Stimulated activated CD4-positive, alpha-beta T cell treated with anti-CD3 and anti-CD28 coated beads, Interleukin-12 subunit alpha, Interleukin-12 subunit beta, amount 100 ng/mL, for 24 hours (primary cell): ENCODE measurements around the gene PPTC7.
"Not testable (repeated sequence)": the region's sequence is repeated elsewhere in the genome, so short reads cannot be mapped to it uniquely, and the experiment has no call there.

ENCODE experiments used
- DNase-seq, 2 experiments: peaks; one replicate each; pipeline ENCODE4 v3.0.0-alpha.2; 2020; ENCODE audit warnings: low read depth in 2 of 2

The PPTC7 gene

DNA sequence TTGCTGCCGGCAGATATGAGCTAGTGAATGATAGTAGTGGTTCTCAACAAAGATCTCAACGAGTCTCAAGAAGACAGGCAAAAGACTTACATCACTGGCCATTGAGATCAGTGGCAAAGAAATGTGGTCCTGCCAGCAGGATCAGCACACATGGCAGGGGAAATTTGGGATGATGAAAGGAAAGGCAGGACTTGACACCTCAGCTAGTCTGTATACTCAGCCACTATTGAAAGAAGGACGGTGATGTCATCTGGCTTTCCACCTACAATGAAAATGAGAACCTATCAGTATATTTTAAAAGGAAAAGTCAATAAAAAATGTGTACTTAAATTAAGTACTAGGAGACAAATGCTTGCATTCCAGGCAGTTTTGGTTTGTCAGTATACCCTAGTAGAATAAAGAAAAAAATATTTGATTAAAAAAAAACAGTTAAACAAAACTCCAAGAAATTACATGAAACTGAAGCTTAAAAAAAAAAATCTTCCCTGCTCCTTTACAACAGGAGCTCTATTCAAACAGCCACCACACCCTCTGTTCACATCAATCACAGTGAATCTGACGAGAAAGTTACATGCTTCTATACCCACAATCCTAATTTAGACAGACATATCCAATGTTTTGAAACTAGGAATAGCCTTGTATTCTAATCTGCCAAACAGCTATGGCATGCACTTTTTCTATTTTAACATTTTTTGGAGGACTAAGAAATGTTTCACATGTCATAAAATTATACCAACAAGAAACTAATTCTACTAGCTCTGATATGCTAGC, 46.1 kb downstream of the PPTC7 start:
- DNase-seq = no peak

DNA sequence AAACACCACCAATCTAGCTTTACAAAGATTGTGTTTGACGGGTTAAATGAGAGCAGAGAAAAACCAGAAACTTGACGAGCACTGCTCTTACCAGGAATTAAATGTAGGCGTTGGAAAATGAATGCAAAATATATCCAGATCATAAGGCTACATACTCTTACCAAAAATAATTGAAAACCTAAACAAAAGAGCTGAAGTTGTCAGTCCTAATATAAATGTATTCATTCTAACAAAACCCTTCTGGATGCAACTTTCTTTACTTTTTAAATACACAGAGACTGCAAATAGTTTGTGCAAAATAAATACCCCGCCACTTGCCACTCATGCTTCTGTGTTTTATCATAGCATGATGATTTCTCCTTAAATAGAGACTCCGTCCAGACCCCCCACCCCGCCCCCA, 48.3 kb downstream of the PPTC7 start:
- DNase-seq = no peak

DNA sequence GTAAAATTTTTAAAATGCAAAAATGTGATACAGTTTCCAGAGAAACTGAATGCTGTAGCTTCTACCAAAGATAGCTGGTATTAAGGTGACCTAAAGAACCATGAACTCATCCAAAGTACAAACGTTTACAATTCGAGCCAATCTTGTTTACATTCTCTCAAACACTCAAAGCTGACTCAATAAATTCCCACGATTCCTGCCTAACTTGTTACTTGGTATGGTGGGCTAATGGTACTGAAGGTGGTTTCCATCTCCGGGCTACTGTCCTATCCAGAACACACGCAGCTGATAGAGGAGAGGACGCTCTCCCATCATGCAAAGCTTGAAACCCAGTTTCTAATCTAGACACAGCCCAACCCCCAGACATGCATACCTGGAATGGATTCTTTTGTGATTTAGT, 49.5 kb downstream of the PPTC7 start:
- no peak for DNase-seq

DNA sequence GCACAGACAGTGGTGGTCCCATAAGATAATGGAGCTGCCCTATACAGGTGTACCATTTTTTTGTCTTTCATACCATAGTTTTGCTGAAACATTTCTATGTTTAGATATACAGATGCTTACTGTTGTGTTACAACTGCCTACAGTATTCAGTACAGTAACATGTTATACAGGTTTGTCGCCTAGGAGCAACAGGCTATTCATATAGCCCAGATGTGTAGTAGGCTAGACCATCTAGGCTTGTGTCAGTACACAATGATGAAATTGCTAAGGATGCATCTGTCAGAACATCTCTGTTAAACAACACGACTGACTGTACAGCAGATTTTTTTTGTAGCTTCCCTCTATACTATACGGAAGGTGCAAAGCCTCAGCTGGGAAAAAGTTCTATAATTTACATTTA, 50.5 kb downstream of the PPTC7 start:
- no peak for DNase-seq

DNA sequence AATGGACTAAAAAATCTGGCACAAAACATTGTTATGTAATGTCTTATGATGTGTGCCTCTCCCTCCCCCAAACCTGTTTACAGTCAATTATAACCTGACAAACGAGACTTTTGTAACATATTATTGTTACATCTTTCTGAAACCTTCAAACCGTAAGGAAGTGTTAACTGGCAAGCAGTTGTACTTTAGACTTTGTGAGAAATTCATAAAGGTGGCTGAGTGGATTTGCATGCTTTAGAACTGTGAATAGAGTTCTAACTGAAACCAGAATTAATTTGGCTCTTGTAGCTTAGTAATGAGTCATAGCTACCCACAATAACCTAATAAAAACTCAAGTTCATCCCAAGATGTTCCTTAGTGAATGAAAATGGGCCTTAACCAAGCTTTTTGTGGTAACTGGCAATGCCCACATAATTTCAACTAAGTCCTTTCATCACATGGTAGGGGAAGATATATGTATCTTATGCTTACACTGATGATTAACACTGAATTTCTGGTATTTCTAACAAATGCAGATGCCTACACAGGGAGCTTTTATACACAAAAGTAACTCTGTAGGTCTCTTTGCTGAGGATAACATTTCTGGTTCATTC, 51.3 kb downstream of the PPTC7 start:
- DNase-seq = no peak

DNA sequence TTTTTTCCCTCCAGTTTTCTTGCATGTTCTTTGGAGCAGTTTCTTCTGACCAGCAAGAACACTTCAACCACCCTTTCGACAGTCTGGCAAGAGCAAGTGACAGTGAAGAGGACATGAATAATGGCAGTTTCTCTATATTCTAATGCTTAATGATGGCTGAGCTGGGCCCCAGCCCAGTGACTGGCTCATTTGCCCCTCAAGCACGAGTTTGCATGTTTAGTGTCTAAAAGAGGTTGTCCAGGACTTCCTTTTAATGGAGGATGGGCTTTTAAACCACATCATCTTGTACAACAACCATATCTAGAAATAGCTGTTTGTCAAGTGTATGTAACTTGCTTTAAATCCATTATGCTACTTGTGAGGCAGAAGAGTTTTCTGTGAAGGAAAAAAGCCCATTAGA, 52.6 kb downstream of the PPTC7 start:
- DNase-seq = no peak

DNA sequence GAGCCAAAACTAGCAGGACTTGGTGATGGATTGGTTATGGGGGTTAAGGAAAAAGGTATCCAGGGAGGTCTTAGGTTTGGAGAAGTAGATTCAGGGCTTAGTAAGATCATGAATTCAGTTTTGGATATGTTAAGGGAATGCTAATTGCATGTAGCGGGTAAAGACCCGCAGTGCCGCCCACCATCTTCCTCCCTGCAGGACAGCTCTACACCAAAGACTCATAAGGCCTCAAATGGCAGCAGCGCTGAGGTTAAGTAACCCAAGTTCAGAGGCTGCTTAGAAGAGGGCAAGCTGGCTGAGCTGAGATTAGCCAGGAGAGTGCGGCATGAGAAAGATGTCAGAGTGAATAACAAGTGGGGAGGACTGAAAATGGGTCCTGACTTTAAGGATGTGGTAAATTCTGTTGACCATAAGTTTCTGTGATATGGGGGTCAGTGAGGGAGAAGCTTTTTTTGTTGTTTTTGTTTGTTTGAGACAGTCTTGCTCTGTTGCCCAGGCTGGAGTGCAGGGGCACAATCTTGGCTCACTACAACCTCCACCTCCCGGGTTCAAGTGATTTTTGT, 54.8 kb downstream of the PPTC7 start:
- no peak for DNase-seq

DNA sequence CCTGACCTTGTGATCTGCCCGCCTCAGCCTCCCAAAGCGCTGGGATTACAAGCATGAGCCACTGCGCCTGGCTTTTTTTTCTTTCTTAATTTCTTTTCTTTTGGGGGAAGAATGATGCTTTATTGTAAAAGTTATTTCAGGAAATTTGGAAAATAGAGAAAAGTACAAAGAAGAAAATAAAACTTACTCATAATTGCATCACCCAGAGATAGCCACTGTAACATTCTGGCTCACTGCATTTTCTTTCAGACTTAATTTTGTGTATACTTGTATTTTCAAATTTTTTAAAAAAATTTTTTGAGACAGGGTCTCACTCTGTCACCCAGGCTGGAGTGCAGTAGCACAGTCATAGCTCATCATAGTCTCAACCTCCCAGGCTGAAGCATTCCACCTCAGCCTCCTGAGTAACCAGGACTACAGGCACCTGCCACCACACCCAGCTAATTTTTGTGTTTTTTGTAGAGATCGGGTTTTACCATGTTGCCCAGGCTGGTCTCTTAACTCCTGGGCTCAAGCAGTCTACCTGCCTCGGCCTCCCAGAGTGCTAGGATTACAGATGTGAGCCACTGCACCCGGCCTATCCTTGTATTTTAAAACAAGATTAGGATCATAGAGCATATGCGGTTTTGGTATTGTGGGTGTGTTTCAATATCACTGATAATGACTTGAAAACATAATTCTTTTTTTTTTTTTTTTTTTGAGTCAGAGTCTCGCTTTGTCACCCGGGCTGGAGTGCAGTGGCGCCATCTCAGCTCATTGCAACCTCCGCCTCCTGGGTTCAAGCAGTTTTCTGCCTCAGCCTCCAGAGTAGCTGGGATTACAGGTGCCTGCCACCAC, 62.0 kb downstream of the PPTC7 start:
- not testable (repeated sequence) for DNase-seq

DNA sequence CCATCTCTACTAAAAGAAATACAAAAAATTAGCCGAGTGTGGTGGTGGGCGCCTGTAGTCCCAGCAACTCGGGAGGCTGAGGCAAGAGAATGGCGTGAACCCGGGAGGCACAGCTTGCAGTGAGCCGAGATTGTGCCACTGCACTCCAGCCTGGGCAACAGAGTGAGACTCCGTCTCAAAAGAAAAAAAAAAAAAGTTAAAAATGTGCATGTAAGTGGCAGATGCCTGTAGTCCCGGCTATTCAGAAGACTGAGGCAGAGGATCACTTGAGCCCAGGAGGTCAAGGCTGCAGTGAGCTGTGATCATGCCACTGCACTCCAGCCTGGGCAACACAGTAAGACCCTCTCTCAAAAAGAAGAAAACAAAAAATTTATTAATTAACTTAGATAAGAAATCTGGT, 65.1 kb downstream of the PPTC7 start:
- not testable (repeated sequence) for DNase-seq

DNA sequence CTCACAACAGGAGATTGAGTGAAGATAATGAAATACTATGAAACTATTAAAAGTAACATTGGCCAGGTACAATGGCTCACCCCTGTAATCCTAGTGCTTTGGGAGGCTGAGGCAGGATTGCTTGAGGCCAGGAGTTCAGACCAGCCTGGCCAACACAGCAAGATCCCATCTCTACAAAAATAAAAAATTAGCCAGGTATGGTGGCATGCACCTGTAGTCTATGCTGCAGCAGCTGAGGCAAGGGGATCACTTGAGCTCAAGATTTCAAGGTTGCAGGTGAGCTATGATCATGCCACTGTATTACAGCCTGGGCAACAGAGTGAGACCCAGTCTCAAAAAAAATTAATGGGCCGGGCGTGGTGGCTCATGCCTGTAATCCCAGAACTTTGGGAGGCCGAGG, 66.1 kb downstream of the PPTC7 start:
- DNase-seq = no peak

DNA sequence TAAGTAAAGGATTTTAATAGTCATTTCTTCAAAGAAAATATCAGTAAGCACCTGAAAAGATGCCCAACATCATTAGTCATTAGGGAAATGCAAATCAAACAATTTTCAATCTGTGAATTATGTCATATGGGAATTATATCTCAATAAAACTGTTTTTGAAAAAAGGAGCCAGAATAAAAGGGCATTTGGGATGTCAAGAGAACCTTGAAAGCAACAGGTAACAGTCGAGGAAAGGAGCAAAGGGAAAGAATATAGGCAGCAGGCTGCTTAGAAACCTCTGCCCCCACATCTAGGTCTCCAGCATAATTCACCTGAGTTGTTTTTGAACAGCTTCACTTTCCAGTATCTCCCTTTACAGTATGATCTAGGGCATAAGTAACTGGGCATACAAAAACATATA, 68.8 kb downstream of the PPTC7 start:
- DNase-seq = no peak

DNA sequence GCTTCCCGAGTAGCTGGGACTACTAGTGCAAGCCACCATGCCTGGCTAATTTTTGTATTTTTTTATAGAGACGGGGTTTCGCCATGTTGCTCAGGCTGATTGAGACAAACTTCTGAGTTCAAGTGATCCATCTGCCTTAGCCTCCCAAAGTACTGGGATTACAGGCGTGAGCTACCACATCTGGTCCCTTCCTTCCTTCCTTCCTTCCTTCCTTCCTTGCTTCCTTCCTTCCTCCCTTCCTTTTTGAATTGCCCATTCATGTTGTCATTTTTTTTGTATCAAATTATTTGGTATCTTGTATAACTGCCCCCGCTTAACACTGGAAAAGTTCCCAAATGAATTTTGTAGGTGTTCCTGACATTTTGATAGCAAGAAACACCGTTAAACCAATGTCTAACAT, 69.3 kb downstream of the PPTC7 start:
- DNase-seq = no peak

DNA sequence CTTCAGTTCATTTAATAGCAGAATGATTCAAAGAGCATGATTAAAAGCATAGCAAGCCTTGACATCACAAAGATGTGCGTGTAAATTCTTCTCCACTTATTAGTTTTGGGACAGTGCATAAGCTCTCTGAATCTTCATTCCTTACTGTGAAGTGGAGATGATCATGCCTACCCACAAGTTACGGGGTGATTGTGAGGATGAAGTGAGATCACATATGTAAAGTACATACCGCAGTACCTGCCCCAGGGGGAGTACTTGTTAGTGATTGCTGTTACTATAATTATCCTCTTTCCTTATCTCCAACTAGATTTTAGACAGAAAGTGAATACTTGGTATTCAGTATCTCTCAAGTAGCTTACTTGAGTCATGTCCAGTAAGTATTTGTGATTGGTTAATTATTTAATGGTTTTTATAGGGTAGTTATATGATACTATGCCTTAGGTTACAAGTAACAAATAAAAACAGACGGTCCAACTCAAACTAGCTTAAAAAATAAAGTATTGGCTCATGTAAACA, 75.0 kb downstream of the PPTC7 start:
- DNase-seq = no peak

DNA sequence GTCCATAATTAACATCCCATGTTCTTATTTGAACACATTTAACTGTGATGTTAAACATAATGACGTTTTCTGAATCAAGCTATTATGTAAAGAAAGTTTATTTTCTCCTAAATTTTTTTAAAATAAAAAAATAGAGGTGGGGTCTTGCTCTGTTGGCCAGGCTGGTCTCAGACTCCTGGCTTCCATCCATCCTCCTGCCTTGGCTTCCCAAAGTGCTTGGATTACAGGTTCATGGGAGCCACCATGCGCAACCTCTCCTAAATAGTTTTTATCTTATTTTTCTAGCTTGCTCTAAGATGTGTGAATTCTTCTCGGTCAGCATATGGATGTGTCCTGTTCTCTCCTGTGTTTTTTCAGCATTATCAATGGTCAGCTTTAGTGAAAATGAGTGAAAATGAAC, 77.8 kb downstream of the PPTC7 start:
- no peak for DNase-seq

DNA sequence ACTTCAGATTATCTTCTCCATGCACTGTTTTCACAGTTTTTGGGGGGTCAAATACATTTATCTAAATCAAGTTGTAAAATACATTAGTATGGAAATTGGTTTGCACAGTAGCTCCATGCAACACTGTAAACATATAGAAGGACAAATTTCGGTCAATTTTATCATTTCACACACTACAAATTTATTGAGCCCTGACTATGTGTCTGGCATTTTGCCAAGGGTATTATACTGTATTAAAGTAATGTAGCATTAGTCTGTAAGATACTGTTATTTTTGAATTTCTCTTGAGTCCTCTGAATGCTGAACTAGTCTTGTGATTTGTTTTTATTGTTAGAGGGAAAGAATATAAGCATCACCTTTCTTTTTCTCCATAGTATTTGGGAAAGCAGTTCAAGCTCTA, 79.7 kb downstream of the PPTC7 start:
- no peak for DNase-seq

DNA sequence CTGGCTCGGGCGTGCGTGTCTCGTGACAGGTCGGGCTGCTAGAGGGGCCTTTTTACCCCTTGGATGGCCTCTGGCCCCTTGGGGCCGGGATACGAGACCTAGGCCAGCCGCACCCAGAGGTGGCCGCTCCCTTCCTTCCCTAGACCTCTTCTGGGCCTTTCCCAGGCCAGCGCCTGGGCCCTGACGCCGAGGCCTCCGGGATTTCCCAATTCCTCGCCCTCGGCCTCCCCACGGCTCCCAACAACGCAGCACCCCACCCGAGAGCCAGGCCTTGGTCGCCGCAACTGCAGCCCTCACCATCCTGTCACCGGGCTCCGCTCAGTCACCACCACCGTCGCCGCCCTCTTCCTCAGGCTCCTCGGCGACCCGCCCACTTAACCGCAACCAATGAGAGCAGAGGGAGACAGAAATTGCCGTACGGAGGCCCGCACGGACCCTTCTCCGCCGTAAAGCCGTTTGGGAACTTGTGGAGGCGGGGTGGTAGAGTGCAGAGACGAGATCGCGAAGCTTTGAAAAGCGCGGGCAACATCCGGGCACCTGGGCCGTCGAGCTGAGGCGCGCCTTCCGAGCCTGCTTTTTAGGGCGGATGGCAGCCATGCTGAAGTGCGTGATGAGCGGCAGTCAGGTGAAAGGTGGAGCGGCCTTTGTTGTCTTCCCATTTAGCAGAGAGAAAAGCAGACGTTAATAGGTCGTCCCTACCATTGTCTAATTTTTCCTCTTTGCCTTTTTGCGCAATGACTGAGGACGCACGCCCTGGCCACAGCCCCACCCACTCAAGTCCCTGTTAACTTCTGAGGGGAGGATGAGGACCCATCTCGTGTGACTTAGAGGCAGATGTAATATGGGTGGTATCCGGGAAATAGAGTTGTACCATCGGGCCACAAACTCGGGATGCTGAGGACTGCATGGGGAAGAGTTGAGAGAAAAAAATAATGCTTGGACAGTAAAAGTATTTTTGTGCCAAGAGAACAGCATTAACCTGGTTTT, 81.1 kb downstream of the PPTC7 start, which contains the start of the genes RAD9B and VPS29:
Gene RAD9B, plus strand, starts transcription at position 580 of the 987 bp plus-strand sequence. Its CDS starts 7 bp downstream, at position 587.
Gene VPS29, minus strand, starts transcription at position 360 of the 987 bp plus-strand sequence. Its CDS starts 60 bp downstream, at position 300.
- DNase-seq = peak; percentile 96 to 97

DNA sequence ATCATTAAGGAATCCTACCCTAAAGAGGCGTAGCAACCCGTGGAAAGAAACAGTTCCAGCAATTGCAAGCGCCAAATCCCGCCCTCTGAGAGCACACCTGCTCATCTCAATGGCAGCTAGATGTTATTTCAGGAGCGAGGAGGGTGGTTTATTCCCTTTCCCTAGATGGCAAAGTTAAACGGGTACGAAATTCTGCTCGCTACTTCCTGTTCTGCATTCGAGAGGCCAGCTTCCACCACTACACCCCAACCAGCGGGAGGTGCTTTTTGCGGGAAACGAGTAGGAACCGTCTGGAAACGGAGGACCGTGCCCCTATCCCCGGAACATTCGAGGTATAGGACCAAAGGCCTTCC, 81.7 kb downstream of the PPTC7 start:
- peak in 1 of 2 experiments; percentile 28 for DNase-seq

DNA sequence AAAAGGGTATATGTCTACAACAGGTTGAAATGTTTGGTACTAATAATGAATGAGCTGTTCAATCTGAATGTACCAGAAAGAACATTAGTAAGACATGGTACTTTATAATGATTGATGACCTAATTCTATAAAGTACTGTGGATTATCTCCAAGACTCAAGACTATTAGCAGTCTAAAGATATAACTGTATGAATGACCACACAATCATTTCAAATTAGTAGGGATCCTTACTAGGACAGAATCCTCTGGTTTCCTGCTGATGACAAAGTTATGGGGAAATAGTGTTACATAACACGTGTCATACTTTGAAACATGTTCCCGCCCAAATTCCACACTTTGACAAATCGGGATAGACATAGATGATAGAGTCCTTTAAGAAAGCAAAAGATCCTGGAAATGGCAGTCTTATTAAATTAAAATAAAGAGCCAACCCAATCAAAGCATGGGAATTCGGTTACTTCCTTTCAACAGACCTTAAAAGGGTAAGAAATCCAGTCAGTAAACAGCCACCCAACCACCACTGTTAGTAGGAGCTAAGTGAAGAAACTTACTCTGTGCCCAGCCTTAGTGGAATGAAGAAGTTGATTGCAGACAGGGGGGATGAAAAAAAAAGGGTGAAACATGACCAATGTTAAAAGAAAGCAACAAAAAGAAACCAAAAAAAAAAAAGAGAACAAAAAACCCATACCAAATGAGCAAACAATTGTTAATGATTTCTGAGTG, 84.0 kb downstream of the PPTC7 start:
- DNase-seq = no peak
